SH-SY5Y (cell line): ENCODE results near the gene FCHSD2.

Experiments used
- GATA2 ChIP-seq: IDR thresholded peaks from 2 replicates; pipeline ENCODE4 v1.6.1; 2011; ENCODE audit warnings: mild to moderate bottlenecking, low read depth, low read length
- GATA3 ChIP-seq: IDR thresholded peaks from 2 replicates; pipeline ENCODE4 v1.6.1; 2011; ENCODE audit warnings: low read depth, mild to moderate bottlenecking, low read length, moderate library complexity

FCHSD2 gene

GRCh38 chr11:73003088-73003487 is 139.0 kb downstream of the FCHSD2 start:
- no peak for TF ChIP-seq GATA3
- no peak for TF ChIP-seq GATA2

GRCh38 chr11:73002214-73002613 is 139.9 kb downstream of the FCHSD2 start:
- no peak for TF ChIP-seq GATA3
- no peak for TF ChIP-seq GATA2

GRCh38 chr11:73001615-73002014 is 140.5 kb downstream of the FCHSD2 start:
- TF ChIP-seq GATA3 (no peak), GATA2 (no peak)

GRCh38 chr11:72998676-72999075 is 143.4 kb downstream of the FCHSD2 start:
- TF ChIP-seq GATA3 (no peak), GATA2 (no peak)

- TF ChIP-seq GATA2, result no peak
- TF ChIP-seq GATA3, result no peak
These were observed 145.2 kb downstream of the FCHSD2 start for GRCh38 chr11:72996959-72997358.

GRCh38 chr11:72989727-72990126 is 152.4 kb downstream of the FCHSD2 start:
- TF ChIP-seq GATA3 (no peak), GATA2 (no peak)

- TF ChIP-seq GATA3, result no peak
These were observed 153.3 kb downstream of the FCHSD2 start for GRCh38 chr11:72988821-72989220.

- TF ChIP-seq GATA2, result no peak
- TF ChIP-seq GATA3, result no peak
These were observed 156.5 kb downstream of the FCHSD2 start for GRCh38 chr11:72985645-72986044.

- TF ChIP-seq GATA2, result no peak
- TF ChIP-seq GATA3, result no peak
These were observed 157.6 kb downstream of the FCHSD2 start for GRCh38 chr11:72984453-72985077.

GRCh38 chr11:72983560-72983959 is 158.6 kb downstream of the FCHSD2 start:
- TF ChIP-seq GATA2, result no peak
- TF ChIP-seq GATA3, result no peak

GRCh38 chr11:72981971-72982685 is 160.0 kb downstream of the FCHSD2 start:
- no peak for TF ChIP-seq GATA2
- TF ChIP-seq GATA3, result no peak

- no peak for TF ChIP-seq GATA2
- TF ChIP-seq GATA3, result no peak
These were observed 161.0 kb downstream of the FCHSD2 start for GRCh38 chr11:72981080-72981479.

GRCh38 chr11:72975778-72976521 is 166.2 kb downstream of the FCHSD2 start:
- no peak for TF ChIP-seq GATA3
- no peak for TF ChIP-seq GATA2

GRCh38 chr11:72974487-72975205 is 167.5 kb downstream of the FCHSD2 start:
- TF ChIP-seq GATA2, result no peak
- TF ChIP-seq GATA3, result no peak
